Osteocyte (in vitro differentiated cells): ENCODE data around the gene BCAT1. TPM values are rescaled to one million over a fixed set of nuclear protein-coding genes. Genes with fewer than 3 reads are reported as not detected.

Source experiments
- DNase-seq: peaks from one replicate; pipeline ENCODE4 v3.0.0; 2021; ENCODE audit warnings: mixed read lengths; ENCODE audit not compliant: unreplicated experiment; ENCODE audit errors: extremely low spot score
- H3K27ac Mint-ChIP-seq: one replicate; pipeline ENCODE4 v1.8.0; 2021; ENCODE audit warnings: mild to moderate bottlenecking, mixed read lengths; ENCODE audit not compliant: unreplicated experiment
- H3K27me3 Mint-ChIP-seq: one replicate; pipeline ENCODE4 v1.8.0; 2021; ENCODE audit warnings: mixed read lengths; ENCODE audit not compliant: unreplicated experiment
- H3K36me3 Mint-ChIP-seq: one replicate; pipeline ENCODE4 v1.8.0; 2021; ENCODE audit warnings: mixed read lengths; ENCODE audit not compliant: unreplicated experiment
- H3K4me1 Mint-ChIP-seq: one replicate; pipeline ENCODE4 v1.8.0; 2021; ENCODE audit warnings: mixed read lengths; ENCODE audit not compliant: unreplicated experiment
- H3K4me3 Mint-ChIP-seq: one replicate; pipeline ENCODE4 v1.8.0; 2021; ENCODE audit warnings: mild to moderate bottlenecking, moderate library complexity, mixed read lengths; ENCODE audit not compliant: unreplicated experiment
- H3K9me3 Mint-ChIP-seq: one replicate; pipeline ENCODE4 v1.8.0; 2021; ENCODE audit warnings: mixed read lengths; ENCODE audit not compliant: unreplicated experiment
- CTCF ChIP-seq: fragments of 200-600 bp; sonication (generic); IDR thresholded peaks from 2 replicates; pipeline ENCODE4 v1.5.0; 2021; ENCODE audit warnings: antibody characterized with exemption, mild to moderate bottlenecking, moderate library complexity
- total RNA-seq: library from RNA; stranded (reverse); gene quantifications from 2 replicates; pipeline ENCODE4 v1.2.1, GENCODE V29; 2021

Gene BCAT1
- total RNA-seq, 1 donor from 2014 or later: 155 TPM

DNA sequence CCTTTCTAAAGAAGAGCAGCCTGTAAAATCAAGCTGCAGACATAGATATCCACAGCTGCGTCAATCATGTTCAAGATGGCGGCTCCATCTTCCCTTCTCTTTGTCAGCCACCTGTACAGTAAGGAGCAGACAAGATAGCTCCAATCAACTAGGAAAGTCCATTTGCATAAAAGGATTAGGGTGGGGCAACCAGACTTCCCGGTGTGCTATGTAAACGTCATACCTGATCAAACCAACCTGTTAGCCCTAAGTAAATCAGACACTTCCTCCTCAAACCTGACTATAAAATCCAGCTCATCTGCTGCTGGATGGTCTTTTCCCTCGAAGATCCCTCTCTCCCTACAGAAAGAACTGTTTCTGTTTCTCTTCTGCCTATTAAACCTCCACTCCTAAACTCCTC lies 60.1 kb downstream of the BCAT1 start:
- no peak overlapping the region for H3K27ac Mint-ChIP-seq
- no peak for DNase-seq
- H3K9me3 Mint-ChIP-seq: no peaks in the 10 kb centered on the region

GRCh38 chr12:24884911-24885310 lies 64.0 kb downstream of the BCAT1 start:
- Mint-ChIP-seq H3K4me1 (no peaks in the 10 kb centered on the region), H3K36me3 (peaks cover 15% of the 10 kb centered on the region), H3K27ac (no peak overlapping the region), H3K9me3 (no peaks in the 10 kb centered on the region), H3K4me3 (no peak overlapping the region), H3K27me3 (no peaks in the 10 kb centered on the region)
- TF ChIP-seq CTCF: no peak
- DNase-seq: no peak

More for the DNA sequence above, 60.1 kb downstream of the BCAT1 start:
- H3K4me3 Mint-ChIP-seq: no peak overlapping the region
- peaks cover 23% of the 10 kb centered on the region for H3K36me3 Mint-ChIP-seq
- H3K27me3 Mint-ChIP-seq: no peaks in the 10 kb centered on the region
- TF ChIP-seq CTCF: no peak
- no peaks in the 10 kb centered on the region for H3K4me1 Mint-ChIP-seq

GRCh38 chr12:24881724-24882371 lies 67.1 kb downstream of the BCAT1 start:
- DNase-seq: no peak
- TF ChIP-seq CTCF: no peak
- no peak overlapping the region for H3K4me3 Mint-ChIP-seq
- H3K4me1 Mint-ChIP-seq: peaks cover 4% of the 10 kb centered on the region
- H3K27me3 Mint-ChIP-seq: no peaks in the 10 kb centered on the region
- no peaks in the 10 kb centered on the region for H3K9me3 Mint-ChIP-seq
- H3K27ac Mint-ChIP-seq: no peak overlapping the region
- H3K36me3 Mint-ChIP-seq: peaks cover 38% of the 10 kb centered on the region

DNA sequence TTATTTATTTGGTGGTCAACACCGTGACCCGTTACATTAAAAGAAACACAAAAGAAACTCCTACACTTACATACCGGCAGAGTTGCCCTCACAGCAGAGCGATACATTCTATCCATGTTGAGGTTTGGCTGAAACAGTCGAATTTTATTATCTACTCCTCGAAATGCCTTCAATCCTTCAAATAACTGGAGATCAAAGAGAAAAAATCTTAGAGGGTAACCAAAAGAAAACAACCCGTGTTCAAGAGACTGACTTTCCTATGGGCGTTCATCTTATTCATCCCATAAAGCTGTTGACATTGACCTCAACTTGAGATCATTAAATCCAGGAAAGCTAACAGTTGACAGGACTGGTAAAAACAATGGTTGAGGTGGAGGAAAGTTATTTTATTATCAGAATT lies 67.7 kb downstream of the BCAT1 start:
- no peaks in the 10 kb centered on the region for H3K9me3 Mint-ChIP-seq
- peaks cover 42% of the 10 kb centered on the region for H3K36me3 Mint-ChIP-seq
- no peaks in the 10 kb centered on the region for H3K27me3 Mint-ChIP-seq
- DNase-seq: no peak
- H3K4me3 Mint-ChIP-seq: no peak overlapping the region
- H3K4me1 Mint-ChIP-seq: peaks cover 4% of the 10 kb centered on the region
- TF ChIP-seq CTCF: no peak
- H3K27ac Mint-ChIP-seq: no peak overlapping the region

GRCh38 chr12:24880732-24881131 lies 68.2 kb downstream of the BCAT1 start:
- no peak for DNase-seq
- Mint-ChIP-seq H3K36me3 (peaks cover 45% of the 10 kb centered on the region), H3K4me1 (peaks cover 4% of the 10 kb centered on the region)

More at GRCh38 chr12:24880732-24881131, 68.2 kb downstream of the BCAT1 start:
- TF ChIP-seq CTCF: no peak
- Mint-ChIP-seq H3K4me3 (no peak overlapping the region), H3K27ac (no peak overlapping the region), H3K9me3 (no peaks in the 10 kb centered on the region), H3K27me3 (no peaks in the 10 kb centered on the region)
